Stimulated activated CD8-positive, alpha-beta memory T cell treated with anti-CD3 and anti-CD28 coated beads, Interleukin-12 subunit alpha, Interleukin-12 subunit beta, amount 100 ng/mL, for 24 hours (primary cell): Measurements from ENCODE around the gene INSL6.
"Not testable (repeated sequence)": the region's sequence is repeated elsewhere in the genome, so short reads cannot be mapped to it uniquely, and the experiment has no call there.

Source experiments
- DNase-seq: peaks from one replicate; pipeline ENCODE4 v3.0.0-alpha.2; 2020; ENCODE audit errors: extremely low read depth

The INSL6 gene

GRCh38 chr9:5185220-5185840, at the start of gene INSL6:
INSL6 (minus strand) TSS chr9:5185639; CDS start chr9:5185602, 37 bp downstream.
- DNase-seq = no peak

GRCh38 chr9:5231212-5231611, 45.8 kb upstream of the INSL6 start, which contains the start of gene INSL4:
INSL4 (plus strand) TSS chr9:5231419; CDS start chr9:5231524, 105 bp downstream.
- no peak for DNase-seq

DNA sequence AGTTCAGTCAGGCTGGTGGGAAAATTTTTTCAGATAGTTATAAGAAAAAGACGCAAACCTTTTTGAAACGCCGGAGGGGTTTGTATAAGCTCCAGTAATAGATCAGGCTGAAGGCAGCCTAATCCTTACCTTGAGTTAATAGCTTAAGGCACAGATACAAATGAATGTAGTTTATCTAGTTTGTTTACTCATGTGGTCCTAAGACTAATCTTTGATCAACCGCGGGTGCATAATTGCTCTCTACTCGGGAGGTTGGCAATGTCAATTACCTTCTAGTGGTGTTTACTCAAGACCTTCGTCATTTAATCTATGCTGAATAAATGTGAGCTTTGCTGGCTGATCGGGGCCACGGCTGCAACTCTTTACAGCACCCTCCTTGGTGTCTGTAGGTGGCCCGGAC, 45.1 kb upstream of the INSL6 start:
- no peak for DNase-seq

- no peak for DNase-seq
Measured at GRCh38 chr9:5205071-5205470, 19.6 kb upstream of the INSL6 start.

GRCh38 chr9:5195463-5195862, 10.0 kb upstream of the INSL6 start:
- no peak for DNase-seq

DNA sequence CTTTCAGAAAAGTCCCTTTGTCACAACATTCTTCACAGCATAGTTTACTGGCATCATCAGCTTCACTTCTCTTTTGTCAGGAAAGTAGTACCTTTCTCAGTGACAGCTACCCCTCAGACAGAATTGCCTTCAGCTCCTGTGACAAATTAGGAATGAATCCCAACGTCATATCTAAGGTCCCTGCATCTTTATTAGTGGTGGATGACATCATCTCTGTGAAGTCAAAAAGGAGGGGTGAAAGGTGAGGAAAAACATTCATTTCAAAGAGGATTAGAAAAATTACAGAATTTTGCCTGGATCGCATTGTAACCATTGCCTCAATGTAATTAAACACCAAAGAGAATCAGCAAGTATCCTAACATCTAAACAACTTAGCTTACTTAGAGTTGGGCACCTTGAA, 7.9 kb upstream of the INSL6 start:
- DNase-seq = no peak

DNA sequence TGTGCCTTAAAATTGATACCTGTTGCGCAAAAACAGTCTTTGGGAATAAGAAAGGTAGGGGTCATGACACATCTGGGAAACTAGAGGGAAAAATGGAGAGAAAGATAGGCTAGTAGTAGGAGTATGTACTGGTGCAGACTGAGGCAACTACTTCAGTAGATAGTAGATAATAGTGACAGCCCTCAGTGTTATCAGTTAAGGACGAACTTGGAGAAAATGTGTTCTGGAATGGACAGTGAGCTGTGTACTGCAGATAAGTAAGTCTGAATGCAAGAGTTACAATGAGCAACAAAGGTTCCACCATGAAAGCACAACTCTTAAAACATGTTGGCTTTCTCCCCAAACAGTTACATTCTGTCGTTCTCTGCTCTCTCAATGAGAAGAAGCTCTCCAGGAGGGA, 6.5 kb upstream of the INSL6 start:
- no peak for DNase-seq

DNA sequence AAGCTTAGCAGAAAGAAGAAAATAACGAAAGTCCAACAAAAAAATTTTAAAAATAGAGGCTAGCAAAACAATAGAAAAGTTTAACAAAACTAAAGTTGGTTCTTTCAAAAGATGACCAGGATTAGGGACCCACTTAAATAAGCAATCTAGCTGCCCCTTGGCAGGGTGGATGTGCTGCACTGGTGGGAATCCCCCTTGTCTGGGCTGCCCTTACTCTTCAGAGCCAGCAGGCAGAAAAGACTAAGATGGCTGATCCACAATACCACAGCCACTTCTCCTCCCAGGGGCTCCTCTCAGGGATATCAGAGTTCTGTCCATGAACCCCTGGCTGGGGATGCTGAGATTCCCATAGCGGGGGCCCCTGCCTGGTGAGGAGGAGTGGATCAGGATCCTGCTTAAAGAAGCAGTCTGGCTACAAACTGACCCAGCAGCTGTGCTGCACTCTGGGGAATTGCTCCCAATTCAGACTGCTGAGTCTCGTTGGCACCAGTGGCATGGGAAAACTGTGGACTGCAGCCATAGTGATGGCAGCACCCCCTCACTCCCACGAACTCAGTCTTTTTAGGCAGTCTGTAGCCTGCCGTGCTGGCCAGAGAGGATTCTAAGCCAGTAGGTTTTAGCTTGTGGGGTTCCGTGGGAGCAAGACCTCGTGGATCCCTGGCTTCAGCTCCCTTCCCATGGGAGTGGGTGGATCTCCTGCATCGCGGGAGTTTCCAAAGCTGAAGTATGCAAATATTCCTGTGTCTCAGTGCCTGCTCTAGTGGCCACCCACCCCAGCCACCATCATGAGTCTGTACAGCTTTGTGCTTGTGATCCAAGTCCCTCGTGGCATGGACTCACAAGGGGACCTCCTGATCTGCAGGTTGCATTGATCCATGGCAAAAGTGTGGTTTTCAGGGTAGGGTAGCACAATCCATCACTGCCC, 2.9 kb upstream of the INSL6 start:
- no peak for DNase-seq

GRCh38 chr9:5186416-5187169, 1.2 kb upstream of the INSL6 start:
- DNase-seq = no peak

GRCh38 chr9:5184776-5185175, 663 bp downstream of the INSL6 start:
- DNase-seq = no peak

- DNase-seq = not testable (repeated sequence)
Measured at GRCh38 chr9:5180631-5181030, 4.8 kb downstream of the INSL6 start.

DNA sequence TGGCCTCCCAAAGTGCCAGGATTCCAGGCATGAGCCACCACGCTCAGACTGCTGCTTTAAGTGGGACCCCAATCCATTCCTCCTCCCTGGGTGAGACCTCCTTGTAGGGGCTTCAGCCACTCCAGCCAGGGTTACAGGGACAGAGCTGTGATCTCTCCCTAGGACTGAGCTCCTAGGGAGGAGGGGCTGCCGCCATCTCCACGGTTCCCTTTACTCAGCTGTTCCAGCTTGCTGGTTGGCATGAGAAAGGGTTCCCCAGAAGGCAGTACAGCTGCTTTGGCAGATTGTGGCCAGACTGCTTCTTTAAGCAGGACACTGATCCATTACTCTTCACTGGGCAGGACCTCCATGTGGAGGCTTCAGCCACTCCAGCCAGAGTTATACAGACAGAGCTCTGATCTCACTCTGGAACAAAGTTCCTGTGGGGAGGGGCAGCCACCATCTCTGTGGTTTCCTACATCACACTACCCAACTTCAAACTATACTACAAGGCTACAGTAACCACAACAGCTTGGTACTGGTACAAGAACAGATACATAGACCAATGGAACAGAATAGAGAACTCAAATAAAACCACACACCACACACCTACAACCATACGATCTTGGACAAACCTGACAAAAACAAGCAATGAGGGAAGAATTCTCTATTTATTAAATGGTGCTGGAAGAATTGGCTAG, 7.2 kb downstream of the INSL6 start:
- DNase-seq = no peak

- no peak for DNase-seq
Measured at GRCh38 chr9:5146241-5146640, 39.2 kb downstream of the INSL6 start.

- no peak for DNase-seq
Measured at GRCh38 chr9:5144217-5144616, 41.2 kb downstream of the INSL6 start.

GRCh38 chr9:5140151-5140550, 45.3 kb downstream of the INSL6 start:
- DNase-seq = no peak

- no peak for DNase-seq
Measured at GRCh38 chr9:5122516-5122915, 62.9 kb downstream of the INSL6 start.

- no peak for DNase-seq
Measured at GRCh38 chr9:5122116-5122515, 63.3 kb downstream of the INSL6 start.

DNA sequence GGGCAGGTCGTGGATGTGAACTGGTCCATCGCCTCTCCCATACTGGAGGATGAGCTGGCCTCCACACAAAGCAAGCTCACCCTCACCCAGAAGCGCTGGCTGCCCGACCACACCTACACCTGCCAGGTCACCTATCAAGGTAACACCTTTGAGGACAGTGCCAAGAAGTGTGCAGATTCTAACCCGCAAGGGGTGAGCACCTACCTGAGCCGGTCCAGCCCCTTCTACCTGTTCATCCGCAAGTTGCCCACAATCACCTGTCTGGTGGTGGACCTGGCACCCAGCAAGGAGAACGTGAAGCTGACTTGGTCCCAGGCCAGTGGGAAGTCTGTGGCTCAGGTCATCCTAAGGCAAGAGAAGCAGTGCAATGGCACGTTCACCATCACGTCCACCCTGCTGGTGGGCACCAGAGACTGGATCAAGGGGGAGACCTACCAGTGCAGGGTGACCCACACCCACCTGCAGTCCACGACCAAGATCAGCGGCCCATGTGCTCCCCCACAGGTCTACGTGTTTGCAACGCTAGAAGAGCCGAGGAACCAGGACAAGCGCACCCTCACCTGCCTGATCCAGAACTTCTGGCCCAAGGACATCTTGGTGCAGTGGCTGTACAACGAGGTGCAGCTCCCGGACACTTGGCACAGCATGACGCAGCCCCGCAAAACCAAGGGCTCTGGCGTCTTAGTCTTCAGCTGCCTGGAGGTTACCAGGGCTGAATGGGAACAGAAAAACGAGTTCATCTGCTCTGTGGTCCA, 71.3 kb downstream of the INSL6 start:
- no peak for DNase-seq
